HG02938 (cell line): Measurements from ENCODE around the gene BFSP1.

Source experiments
- ATAC-seq: cut with Tn5 transposase; IDR thresholded peaks from one replicate; pipeline ENCODE4 v1.9.1; 2021; ENCODE audit warnings: mild to moderate bottlenecking, moderate library complexity; ENCODE audit not compliant: unreplicated experiment

Gene BFSP1

DNA sequence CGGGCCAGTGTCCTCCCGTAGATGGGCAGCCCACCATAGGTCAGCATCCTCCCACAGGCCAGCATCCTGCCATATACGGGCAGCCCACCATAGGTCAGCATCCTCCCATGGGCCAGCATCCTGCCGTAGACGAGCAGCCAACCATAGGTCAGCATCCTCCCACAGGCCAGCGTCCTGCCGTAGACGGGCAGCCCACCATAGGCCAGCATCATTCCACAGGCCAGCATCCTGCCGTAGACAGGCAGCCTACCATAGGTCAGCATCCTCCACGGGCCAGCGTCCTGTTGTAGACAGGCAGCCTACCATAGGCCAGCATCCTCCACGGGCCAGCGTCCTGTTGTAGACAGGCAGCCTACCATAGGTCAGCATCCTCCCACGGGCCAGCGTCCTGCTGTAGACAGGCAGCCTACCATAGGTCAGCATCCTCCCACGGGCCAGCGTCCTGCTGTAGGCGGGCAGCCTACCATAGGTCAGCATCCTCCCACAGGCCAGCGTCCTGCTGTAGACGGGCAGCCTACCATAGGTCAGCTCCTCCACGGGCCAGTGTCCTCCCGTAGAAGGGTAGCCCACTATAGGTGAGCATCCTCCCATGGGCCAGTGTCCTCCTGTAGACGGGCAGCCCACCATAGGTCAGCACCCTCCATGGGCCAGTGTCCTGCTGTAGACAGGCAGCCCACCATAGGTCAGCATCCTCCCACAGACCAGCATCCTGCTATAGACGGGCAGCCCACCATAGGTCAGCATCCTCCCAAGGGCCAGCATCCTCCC, 62.9 kb downstream of the BFSP1 start:
- ATAC-seq, result no peak

DNA sequence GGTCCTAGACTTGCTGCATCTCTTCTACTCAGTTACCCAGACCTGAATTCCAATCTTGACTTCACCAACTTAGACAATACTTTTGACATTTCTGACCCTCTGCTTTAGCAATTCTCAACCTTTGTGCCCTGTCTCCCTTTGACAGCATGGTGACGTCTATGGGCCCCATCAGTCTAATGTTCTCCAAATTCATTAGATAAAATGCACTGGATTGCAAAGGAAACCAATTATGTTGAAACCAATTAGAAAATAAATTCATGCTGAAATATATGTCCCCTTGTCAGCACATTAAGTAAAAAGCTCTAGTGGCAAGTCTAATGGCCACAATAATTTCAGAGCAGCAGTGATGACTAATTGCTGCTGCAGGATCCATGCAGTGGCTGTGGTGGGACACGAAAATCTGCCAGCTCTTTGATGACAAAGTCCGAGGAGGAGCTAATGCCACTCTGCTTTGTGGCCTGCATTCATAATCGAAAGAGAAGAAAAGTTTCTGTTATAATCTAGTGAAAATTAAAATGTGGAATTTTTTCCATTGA, 64.0 kb downstream of the BFSP1 start:
- ATAC-seq, result no peak

DNA sequence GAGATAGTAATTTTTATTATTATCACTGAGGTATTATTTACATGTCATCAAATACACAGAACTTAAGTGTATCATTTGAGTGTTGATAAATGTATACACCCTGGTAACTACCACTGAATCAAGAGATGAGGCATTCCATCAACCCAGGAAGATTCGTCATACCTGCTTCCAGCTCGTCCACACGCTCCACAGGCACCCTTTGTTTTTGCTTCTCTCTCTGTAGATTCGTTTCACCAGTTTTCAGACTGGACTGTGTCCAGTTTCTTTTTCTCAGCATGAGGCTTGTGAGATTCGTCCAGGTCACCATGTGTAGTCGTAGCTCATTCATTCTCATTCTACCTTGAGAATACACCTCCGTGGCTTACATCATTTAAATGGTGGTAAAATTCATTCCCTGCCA, 64.5 kb downstream of the BFSP1 start:
- ATAC-seq, result no peak

DNA sequence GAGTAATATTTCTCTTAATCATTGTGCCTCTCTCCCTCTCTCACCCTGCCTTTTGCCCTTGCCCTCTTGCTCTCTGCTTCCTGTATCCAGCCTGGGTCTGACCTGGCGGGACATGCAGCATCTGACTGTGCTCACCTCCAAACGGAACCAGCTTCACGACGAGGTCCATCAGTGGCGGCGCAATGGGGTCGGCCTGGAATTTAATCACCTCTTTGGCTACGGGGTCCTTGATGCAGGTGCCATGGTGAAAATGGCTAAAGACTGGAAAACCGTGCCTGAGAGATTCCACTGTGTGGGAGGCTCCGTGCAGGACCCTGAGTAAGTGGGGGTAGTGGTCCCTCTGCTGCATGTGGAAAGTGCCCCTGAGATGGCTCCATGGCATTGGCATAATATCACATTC, 65.9 kb downstream of the BFSP1 start:
- no peak for ATAC-seq

DNA sequence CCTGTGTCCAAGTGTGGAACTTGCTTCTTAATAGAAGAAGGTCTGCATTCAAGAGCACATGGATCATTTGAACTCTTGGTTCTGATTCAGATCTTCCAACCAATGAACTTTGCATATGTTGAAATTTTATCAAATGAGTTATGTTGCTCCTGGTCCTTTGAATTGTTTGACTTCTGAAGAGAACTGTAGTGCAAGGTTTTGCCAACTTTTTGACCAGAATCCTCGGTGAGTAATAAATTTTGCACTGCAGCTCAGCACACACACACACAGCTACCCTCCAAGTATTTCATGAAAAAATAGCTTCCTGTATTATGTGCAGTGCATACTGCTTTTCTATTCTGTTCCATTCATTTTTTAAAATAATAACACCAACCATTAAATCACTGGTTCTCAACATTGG, 67.5 kb downstream of the BFSP1 start:
- no peak for ATAC-seq

DNA sequence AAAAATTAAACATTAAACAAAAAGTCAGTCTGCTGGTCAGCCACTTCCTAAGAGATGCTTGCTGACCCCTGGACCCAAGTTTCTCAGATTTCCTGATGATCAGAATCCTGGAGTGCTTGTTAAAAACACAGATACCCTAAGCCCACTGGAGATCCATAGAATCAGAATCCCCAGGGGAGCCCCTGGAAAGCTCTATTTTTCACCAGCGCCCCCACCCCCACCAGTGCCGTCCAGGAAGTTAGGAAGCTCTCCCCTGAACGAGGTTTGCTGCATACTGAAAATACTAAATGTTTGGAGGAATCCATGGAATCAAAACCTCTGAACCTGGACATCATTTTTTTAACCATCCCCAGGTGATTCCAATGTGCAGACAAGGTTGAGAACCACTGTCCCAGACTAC, 69.2 kb downstream of the BFSP1 start:
- no peak for ATAC-seq

DNA sequence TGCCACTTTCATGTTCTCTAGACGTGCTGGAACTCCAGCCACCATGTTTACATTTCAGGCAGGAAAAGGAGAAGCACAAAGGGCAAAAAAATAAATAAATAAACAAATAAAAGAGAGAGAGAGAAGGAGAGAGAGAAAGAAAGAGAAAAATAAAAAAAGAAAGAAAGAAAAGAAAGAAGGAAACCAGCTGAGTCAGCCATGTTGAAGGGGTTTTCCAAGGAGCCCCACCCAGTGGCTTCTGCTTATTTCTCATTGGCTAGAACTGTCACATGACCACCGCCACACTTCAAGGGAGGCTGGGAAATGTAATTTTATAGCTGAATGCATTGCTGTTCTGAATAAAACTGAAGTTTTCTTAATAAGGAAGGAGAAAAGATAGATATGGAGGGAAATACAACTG, 71.1 kb downstream of the BFSP1 start:
- ATAC-seq, result no peak

DNA sequence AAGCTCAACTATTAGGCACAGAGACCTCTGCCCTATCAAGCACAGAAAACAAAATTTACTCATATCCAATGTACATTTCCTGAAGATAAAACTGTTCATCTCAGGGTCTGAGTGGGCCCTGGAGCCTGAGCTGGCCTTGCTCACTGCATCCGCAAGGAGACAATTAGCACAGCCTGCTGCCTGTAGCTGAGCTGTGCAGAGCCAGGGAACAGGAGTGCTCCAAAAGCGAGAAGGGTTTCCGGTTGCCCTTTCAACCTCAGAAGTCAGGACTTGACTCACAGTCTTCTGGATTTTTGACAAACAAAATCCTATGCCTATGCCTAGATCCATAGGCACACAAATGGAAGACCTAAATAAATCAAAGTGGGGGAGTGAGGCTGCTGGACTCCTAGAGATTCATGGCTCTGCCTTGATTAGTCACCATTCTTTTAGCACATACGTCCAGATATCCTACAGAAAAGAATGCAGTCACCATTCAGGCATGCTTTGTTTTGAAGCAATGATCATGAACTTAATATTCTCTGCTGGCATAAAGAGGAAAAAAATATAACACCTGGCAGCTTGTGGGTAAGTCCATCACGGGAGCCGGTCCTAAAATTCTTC, 73.5 kb downstream of the BFSP1 start:
- no peak for ATAC-seq

DNA sequence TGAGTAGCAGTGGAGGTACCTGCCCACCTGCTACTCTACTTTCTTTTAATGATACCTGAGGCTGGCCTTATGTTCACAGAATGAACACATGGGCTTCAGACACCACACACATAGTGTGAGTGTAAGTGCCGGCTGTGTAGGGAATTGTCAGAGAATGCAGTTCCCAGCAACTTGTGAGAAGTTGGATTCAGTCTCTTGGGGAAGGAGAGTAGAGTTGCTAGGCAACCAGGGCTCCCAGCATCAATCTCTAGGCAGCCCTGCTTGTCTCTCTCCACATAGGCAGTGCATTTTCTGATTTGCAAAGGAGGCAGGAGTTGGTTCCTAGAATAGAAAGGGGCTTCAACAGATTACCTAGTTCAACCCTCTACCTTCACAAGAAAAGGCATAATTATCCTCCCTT, 74.1 kb downstream of the BFSP1 start:
- ATAC-seq, result no peak

DNA sequence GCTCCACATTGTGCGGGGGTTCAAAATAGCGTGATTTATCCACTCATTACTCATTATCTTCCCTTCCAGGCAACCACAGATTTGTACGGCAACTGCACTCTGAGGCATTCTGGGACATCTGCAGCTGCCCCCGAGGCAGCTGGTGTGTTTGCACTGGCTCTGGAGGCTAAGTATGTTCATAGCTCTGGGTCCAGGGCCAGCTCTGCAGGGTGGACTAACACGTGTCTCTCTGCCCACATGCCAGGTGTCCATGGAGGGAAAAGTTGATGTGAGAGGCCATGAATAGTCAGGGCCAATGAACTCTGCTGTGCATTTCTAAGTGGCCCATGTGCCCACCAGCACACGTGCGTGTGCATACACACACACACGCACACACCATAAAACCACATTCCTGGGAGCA, 74.9 kb downstream of the BFSP1 start:
- no peak for ATAC-seq

DNA sequence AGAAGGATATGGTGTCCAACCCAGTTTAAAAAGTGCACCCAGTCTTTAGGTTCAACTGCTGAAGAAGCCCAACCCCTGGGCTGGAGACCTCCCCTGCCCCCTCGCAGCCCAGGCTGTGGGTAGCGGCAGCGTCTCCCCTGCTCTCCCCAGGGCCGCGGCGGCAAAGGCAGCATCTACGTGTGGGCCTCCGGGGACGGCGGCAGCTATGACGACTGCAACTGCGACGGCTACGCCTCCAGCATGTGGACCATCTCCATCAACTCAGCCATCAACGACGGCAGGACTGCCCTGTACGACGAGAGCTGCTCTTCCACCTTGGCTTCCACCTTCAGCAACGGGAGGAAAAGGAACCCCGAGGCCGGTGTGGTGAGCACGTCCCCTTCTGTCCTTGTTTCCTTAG, 77.6 kb downstream of the BFSP1 start:
- ATAC-seq, result no peak

DNA sequence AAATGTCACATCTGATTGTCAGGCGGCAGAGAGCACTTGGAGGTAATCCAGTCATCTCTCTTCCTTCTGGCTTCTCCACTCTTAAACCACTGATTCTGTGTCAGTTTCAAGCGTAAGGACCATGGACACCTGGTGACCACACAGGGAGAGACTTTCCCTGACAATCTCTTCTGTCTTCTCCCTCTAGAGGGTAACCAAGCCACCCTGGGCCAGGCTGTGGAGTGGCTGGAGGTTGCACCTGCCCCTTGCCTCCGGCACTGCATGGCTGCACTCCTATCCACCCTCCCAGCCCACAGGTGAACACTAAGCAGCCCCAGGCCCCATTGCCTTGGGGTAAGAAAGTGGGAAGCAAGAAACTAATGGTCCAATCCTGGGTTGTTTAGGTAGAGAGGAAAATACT, 78.7 kb downstream of the BFSP1 start:
- no peak for ATAC-seq

DNA sequence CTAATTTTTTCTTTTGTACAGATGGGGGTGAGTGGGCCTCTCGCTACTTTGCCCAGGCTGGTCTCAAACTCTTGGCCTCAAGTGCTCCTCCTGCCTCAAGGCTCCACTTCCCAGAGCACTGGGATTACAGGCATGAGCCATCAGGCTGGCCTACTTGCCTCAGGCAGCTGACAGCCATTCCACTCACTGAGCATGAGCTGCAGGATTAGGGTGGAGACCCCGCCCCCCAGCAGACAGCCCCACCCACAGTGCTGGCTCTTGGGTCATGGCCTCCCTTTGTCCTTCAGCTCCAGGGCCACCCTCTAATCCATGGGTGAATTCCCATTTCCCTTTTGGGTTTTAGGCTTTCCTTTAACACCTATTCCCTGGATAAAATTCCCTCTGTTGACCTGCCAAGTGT, 82.1 kb downstream of the BFSP1 start:
- ATAC-seq, result no peak

DNA sequence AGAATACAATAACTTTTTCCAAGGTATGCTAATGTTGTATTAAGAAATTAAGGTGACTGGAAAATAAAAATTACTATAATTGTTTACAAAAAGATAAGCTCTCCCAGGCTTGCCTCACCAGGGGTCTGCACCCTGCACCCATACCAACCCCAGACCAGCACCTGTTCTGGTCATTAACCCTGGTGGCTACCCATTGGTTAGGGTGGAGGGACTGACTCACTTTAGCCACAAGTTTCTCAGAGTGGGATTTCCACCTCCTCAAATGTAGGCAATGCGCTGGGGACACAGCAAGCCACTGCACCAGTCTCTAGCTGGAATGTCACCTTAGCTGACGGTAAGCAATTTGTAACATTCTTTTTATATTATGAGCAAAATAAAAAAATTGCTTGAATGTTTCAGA, 83.1 kb downstream of the BFSP1 start:
- no peak for ATAC-seq

DNA sequence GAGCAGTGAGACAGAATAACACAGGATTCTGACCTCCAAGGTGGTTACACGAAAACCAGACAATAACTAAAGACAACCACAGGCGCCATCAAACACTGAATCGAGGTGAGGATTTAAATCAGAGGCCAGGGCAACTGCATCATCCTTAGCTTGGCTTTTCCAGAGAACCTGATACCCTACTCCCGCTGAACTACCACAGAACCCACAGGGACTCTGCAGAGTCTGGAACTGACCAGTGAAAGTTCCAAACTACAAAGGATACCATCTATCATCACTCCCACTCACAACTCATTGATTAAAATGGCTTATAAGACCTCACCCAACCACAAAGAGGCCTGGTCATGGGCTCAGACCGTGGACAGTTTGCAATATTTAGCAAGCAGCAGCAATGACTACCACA, 85.0 kb downstream of the BFSP1 start:
- ATAC-seq, result no peak

DNA sequence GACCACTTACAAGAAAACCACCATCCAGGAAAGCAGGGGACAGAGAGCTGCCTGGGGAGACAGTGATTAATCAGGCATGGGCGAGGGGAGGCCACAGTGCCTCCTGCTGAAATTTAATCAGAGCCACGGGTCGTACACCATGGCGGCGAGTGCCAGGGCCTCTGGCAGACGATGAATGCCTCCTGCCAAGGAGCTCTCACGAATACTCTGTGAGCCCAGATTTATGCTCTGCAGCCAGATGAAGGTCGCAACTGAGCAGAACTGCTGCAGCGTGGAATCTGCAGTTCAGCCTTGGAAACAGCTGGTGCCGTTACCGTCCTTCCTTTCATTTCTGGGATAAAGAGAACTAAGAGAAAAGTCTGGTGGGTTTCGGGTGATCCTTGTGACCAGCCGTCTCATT, 85.6 kb downstream of the BFSP1 start:
- no peak for ATAC-seq

DNA sequence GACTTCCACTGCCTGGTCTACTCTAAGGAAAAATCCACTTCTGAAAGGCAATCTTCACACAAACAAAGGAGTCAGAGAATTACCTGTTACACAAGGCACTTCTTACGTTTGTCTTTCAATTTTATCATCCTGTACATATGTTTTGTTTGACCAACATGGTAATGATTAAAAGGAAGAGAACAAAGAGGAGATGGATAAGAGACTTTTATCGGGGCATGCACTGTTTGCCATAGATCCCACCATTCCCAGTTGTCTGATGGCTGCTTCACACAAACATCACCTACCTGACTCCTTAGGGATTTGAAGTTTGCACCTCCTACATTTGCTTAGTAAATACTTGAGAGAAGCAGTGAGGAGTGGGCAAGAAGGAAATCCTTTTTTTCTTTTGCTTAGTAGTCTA, 87.1 kb downstream of the BFSP1 start:
- ATAC-seq, result no peak
